Activated gamma-delta T cell treated with anti-CD3 and anti-CD28 coated beads, Interleukin-2, amount 50 U/mL, for 16 hours (primary cell): ENCODE results near the gene PICK1.
"Not testable (repeated sequence)": the region's sequence is repeated elsewhere in the genome, so short reads cannot be mapped to it uniquely, and the experiment has no call there.

Source experiments
- DNase-seq: peaks from one replicate; pipeline ENCODE4 v3.0.0-alpha.2; 2020; ENCODE audit warnings: low read depth

PICK1 gene

GRCh38 chr22:38030311-38031133, 26.7 kb upstream of the PICK1 start:
- no peak for DNase-seq

- no peak for DNase-seq
These were observed 25.7 kb upstream of the PICK1 start for GRCh38 chr22:38031491-38031890.

- no peak for DNase-seq
These were observed 24.3 kb upstream of the PICK1 start for GRCh38 chr22:38032681-38033521.

- DNase-seq: no peak
These were observed 23.5 kb upstream of the PICK1 start for GRCh38 chr22:38033522-38034277.

- DNase-seq: no peak
These were observed 22.8 kb upstream of the PICK1 start for GRCh38 chr22:38034278-38034882.

GRCh38 chr22:38034884-38035529, 22.2 kb upstream of the PICK1 start:
- no peak for DNase-seq

GRCh38 chr22:38035530-38035885, 21.7 kb upstream of the PICK1 start:
- no peak for DNase-seq

GRCh38 chr22:38036392-38037062, 20.7 kb upstream of the PICK1 start:
- DNase-seq: no peak

GRCh38 chr22:38037367-38038150, 19.6 kb upstream of the PICK1 start:
- DNase-seq: not testable (repeated sequence)

GRCh38 chr22:38038426-38038825, 18.8 kb upstream of the PICK1 start:
- DNase-seq: no peak

- no peak for DNase-seq
These were observed 18.1 kb upstream of the PICK1 start for GRCh38 chr22:38038890-38039812.

GRCh38 chr22:38040953-38041759, 16.0 kb upstream of the PICK1 start:
- DNase-seq: no peak

GRCh38 chr22:38041760-38042487, 15.3 kb upstream of the PICK1 start:
- DNase-seq: no peak

GRCh38 chr22:38042488-38042790, 14.8 kb upstream of the PICK1 start:
- DNase-seq: no peak

GRCh38 chr22:38043151-38044039, 13.8 kb upstream of the PICK1 start:
- DNase-seq: no peak

GRCh38 chr22:38046070-38046748, 11.0 kb upstream of the PICK1 start:
- DNase-seq: no peak
